GM19397 (cell line): ENCODE results near the gene CHCHD4.
A peak's percentile ranks its signal among the peaks of the same experiment; 100 is the strongest.

Experiments
- ATAC-seq: cut with Tn5 transposase; IDR thresholded peaks from one replicate; pipeline ENCODE4 v1.9.1; 2021; ENCODE audit warnings: mild to moderate bottlenecking, moderate library complexity; ENCODE audit not compliant: unreplicated experiment

CHCHD4 gene

GRCh38 chr3:14124615-14125192 is at the start of gene CHCHD4, which contains the start of gene TMEM43:
TSS of gene CHCHD4 (minus strand) at chr3:14124870. CDS start at chr3:14124676, 194 bp downstream.
TSS of gene TMEM43 (plus strand) at chr3:14125052. CDS start at chr3:14125194, 142 bp downstream.
- peak; percentile 89 for ATAC-seq

GRCh38 chr3:14172496-14172895 is 47.8 kb upstream of the CHCHD4 start:
- no peak for ATAC-seq

GRCh38 chr3:14170531-14171159 is 46.0 kb upstream of the CHCHD4 start:
- no peak for ATAC-seq

- ATAC-seq, result no peak
Observed at GRCh38 chr3:14169871-14170270, 45.2 kb upstream of the CHCHD4 start.

GRCh38 chr3:14169435-14169834 is 44.8 kb upstream of the CHCHD4 start:
- no peak for ATAC-seq

GRCh38 chr3:14166877-14167603 is 42.4 kb upstream of the CHCHD4 start:
- no peak for ATAC-seq

GRCh38 chr3:14162178-14162577 is 37.5 kb upstream of the CHCHD4 start:
- no peak for ATAC-seq

GRCh38 chr3:14161282-14161681 is 36.6 kb upstream of the CHCHD4 start:
- no peak for ATAC-seq

GRCh38 chr3:14159426-14159825 is 34.8 kb upstream of the CHCHD4 start:
- no peak for ATAC-seq

- no peak for ATAC-seq
Observed at GRCh38 chr3:14158370-14158769, 33.7 kb upstream of the CHCHD4 start.

- ATAC-seq, result no peak
Observed at GRCh38 chr3:14157951-14158350, 33.3 kb upstream of the CHCHD4 start.

- no peak for ATAC-seq
Observed at GRCh38 chr3:14156843-14157561, 32.3 kb upstream of the CHCHD4 start.

GRCh38 chr3:14156201-14156600 is 31.5 kb upstream of the CHCHD4 start:
- ATAC-seq, result no peak

GRCh38 chr3:14154895-14155440 is 30.3 kb upstream of the CHCHD4 start:
- no peak for ATAC-seq

GRCh38 chr3:14154276-14154675 is 29.6 kb upstream of the CHCHD4 start:
- ATAC-seq, result no peak

- no peak for ATAC-seq
Observed at GRCh38 chr3:14153663-14154062, 29.0 kb upstream of the CHCHD4 start.

GRCh38 chr3:14152963-14153355 is 28.3 kb upstream of the CHCHD4 start:
- no peak for ATAC-seq

GRCh38 chr3:14152233-14152962 is 27.7 kb upstream of the CHCHD4 start:
- ATAC-seq, result no peak

GRCh38 chr3:14151471-14152083 is 26.9 kb upstream of the CHCHD4 start:
- ATAC-seq, result no peak
